HEK293T (cell line): ENCODE measurements around the gene LARP4.

ENCODE experiments used
- BHLHE40 ChIP-seq: fragments of 450-650 bp; IDR thresholded peaks from 2 replicates; pipeline ENCODE4 v1.6.1; 2016; ENCODE audit warnings: mild to moderate bottlenecking, moderate library complexity, borderline replicate concordance
- FOXK2 ChIP-seq: fragments of 450-650 bp; IDR thresholded peaks from 2 replicates; pipeline ENCODE4 v1.6.1; 2016; ENCODE audit warnings: mild to moderate bottlenecking
- NFRKB ChIP-seq: fragments of 450-650 bp; IDR thresholded peaks from 2 replicates; pipeline ENCODE4 v1.6.1; 2016; ENCODE audit warnings: mild to moderate bottlenecking, moderate library complexity

GRCh38 chr12:50523772-50524171 lies 123.1 kb downstream of the LARP4 start:
- TF ChIP-seq BHLHE40 = no peak
- no peak for TF ChIP-seq NFRKB
- TF ChIP-seq FOXK2 = no peak
